ENCODE data around the gene PLEKHG4B. TPM values are rescaled to one million over a fixed set of nuclear protein-coding genes. Genes with fewer than 3 reads are reported as not detected.

The PLEKHG4B gene
- total and polyA plus RNA-seq, 2 of the 8 experiments (the other 6 are each of a cell fraction or from before 2014, with no cell fraction given), result 31.1 to 43.6 TPM

GRCh38 chr5:162565-163337 is 70.8 kb downstream of the PLEKHG4B start:
- TF ChIP-seq SP4 (IDR thresholded peaks at IDR 0.05; ENCODE audit: low read length) (no peak), SUZ12 (IDR thresholded peaks at IDR 0.05; ENCODE audit: low read length) (no peak), SAP30 (IDR thresholded peaks at IDR 0.05; ENCODE audit: insufficient read depth, insufficient replicate concordance, low read length) (no peak), KDM1A (IDR thresholded peaks at IDR 0.05; ENCODE audit: borderline replicate concordance, low read length) (no peak), ATF2 (IDR thresholded peaks at IDR 0.05; ENCODE audit: low read length) (no peak), RBBP5 (IDR thresholded peaks at IDR 0.05; ENCODE audit: borderline replicate concordance, low read depth, low read length) (no peak)
- 87% methylated on average over 16 of the region's 23 CpGs; no CpG with 5 or more reads in 1 of the 2 experiments for WGBS, 2 experiments (ENCODE audit: extremely low coverage in 1 of 2, insufficient coverage in 1 of 2, insufficient read length in 1 of 2, insufficient replicate concordance in 2 of 2, low coverage in 1 of 2, low lambda C conversion rate in 2 of 2, missing lambda C conversion rate in 1 of 2)
- DNase-seq (ENCODE audit: low read depth in 1 of 2, low spot score in 2 of 2), result no peak
- Histone ChIP-seq H3K4me1 (replicated peaks in 1 of 4; ENCODE audit: control insufficient read depth in 3 of 4, insufficient read depth in 4 of 4, low read length in 3 of 4) (no peaks in the 10 kb centered on the region), H3K4ac (replicated peaks; ENCODE audit: insufficient read length, low read depth, low read length) (no peak overlapping the region), H3K23ac (ENCODE audit: insufficient read length) (no peak overlapping the region), H2BK20ac (ENCODE audit: low read length) (no peak overlapping the region), H3K4me2 (ENCODE audit: insufficient read depth in 1 of 2, low read depth in 2 of 2, low read length in 2 of 2) (no peak overlapping the region), H4K20me1 (replicated peaks in 1 of 2; ENCODE audit: control insufficient read depth in 1 of 2, insufficient read depth in 2 of 2, low read length in 2 of 2) (peaks cover 0 to 2% of the 10 kb centered on the region in 2 experiments), H3K79me1 (ENCODE audit: low read depth, low read length) (no peaks in the 10 kb centered on the region), H3K27ac (ENCODE audit: low read depth, low read length) (no peak overlapping the region), H3K14ac (ENCODE audit: insufficient read length) (no peak overlapping the region), H4K5ac (ENCODE audit: insufficient read length, low read depth, low read length) (no peak overlapping the region), H2AK5ac (ENCODE audit: low read depth, low read length) (no peak overlapping the region), H3K56ac (replicated peaks; ENCODE audit: insufficient read length, low read depth, low read length) (no peak overlapping the region), H2BK120ac (replicated peaks; ENCODE audit: low read depth, low read length) (no peak overlapping the region), H4K91ac (replicated peaks; ENCODE audit: insufficient read length, low read length) (no peak overlapping the region), H3K18ac (ENCODE audit: extremely low read depth, low read length) (no peak overlapping the region), H4K8ac (ENCODE audit: extremely low read depth, insufficient read depth, low read length) (no peak overlapping the region), H2BK5ac (ENCODE audit: low read depth, low read length) (no peak overlapping the region), H3K36me3 (ENCODE audit: control insufficient read depth in 2 of 4, insufficient read depth in 4 of 4, low read length in 3 of 4) (peaks cover 2 to 44% (median 11%) of the 10 kb centered on the region in 4 experiments; a peak in 5 of 8 replicates), H3K23me2 (ENCODE audit: low read depth, low read length) (no peaks in the 10 kb centered on the region), H2BK15ac (ENCODE audit: low read length) (no peak overlapping the region), H2AFZ (ENCODE audit: low read length) (no peak overlapping the region), H3K27me3 (replicated peaks in 1 of 4; ENCODE audit: control insufficient read depth in 3 of 4, extremely low read depth in 1 of 4, insufficient read depth in 3 of 4, low read length in 3 of 4) (no peaks in the 10 kb centered on the region), H3K79me2 (ENCODE audit: control insufficient read depth in 1 of 2, insufficient read depth in 2 of 2, low read length in 2 of 2) (no peaks in the 10 kb centered on the region), H2BK12ac (ENCODE audit: low read depth, low read length) (no peak overlapping the region), H3K9ac (replicated peaks in 1 of 4; ENCODE audit: extremely low read depth in 1 of 4, low read depth in 3 of 4, low read length in 3 of 4) (no peak overlapping the region), H3K9me3 (ENCODE audit: insufficient read depth in 2 of 2, low read depth in 1 of 2, low read length in 1 of 2) (peaks cover 0 to 4% of the 10 kb centered on the region in 2 experiments; a peak in 1 of 4 replicates), H3K4me3 (ENCODE audit: extremely low read depth in 1 of 4, insufficient read depth in 2 of 4, low read depth in 3 of 4, low read length in 4 of 4) (no peak overlapping the region)
- ChIA-PET CTCF (ENCODE audit: partially characterized antibody) (interaction anchor here (0.9 to 1.3 kb wide), 5 partner anchors 8 to 121 kb away, joined by 3 to 5 read pairs (median 4); no protein-coding TSS in a partner anchor), POLR2A (ENCODE audit: partially characterized antibody) (interaction anchor here (0.9 to 4.5 kb wide), 5 partner anchors 18 to 71 kb away, joined by 3 to 18 read pairs (median 5); partner anchors contain the start of gene PLEKHG4B)
- no peak for FAIRE-seq
